Measurements from ENCODE around the gene KBTBD6. TPM values are rescaled to one million over a fixed set of nuclear protein-coding genes. Genes with fewer than 3 reads are reported as not detected.
A peak's percentile ranks its signal among the peaks of the same experiment; 100 is the strongest.

Gene KBTBD6
- total RNA-seq, 5 donors from 2014 or later (not counting 1 experiment from before 2014, with no cell fraction given), result 3.0 to 8.8 (median 7.8) TPM

DNA sequence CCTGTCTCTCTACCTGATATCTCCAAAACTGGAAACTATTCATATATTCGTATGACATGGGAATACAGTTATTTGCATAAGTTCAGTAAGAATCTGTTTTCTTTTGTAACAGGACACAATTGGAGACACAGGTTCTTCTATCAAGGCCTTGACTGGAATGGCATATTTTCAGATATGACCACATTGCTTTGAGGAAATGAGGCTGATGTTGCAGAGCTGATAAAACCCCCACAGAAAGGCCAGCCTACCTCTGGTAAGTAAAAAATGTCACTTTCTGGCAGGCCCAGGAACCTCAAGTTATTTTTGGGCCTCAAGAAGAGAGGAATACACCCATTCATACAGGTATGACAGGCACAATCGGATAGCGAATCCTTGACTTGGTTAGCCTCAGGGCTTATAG lies 29.5 kb upstream of the KBTBD6 start:
- Mint-ChIP-seq H3K4me3 (no peak overlapping the region), H3K27me3 (no peaks in the 10 kb centered on the region), H3K4me1 (peaks cover 0 to 5% (median 3%) of the 10 kb centered on the region in 3 donors), H3K36me3 (peaks cover 7% of the 10 kb centered on the region), H3K27ac (no peak overlapping the region), H3K9me3 (no peaks in the 10 kb centered on the region)
- Histone ChIP-seq H3K9me3 (no peaks in the 10 kb centered on the region), H3K4me3 (ENCODE audit: control insufficient read depth in 1 of 2, extremely low read depth in 1 of 2, low read length in 1 of 2) (no peak overlapping the region), H3K27ac (ENCODE audit: low read length) (no peak overlapping the region), H3K36me3 (ENCODE audit: control insufficient read depth in 2 of 2, extremely low read depth in 1 of 2, insufficient read depth in 1 of 2, low read length in 1 of 2) (peaks cover 0 to 2% of the 10 kb centered on the region in 2 donors), H3K4me1 (ENCODE audit: control insufficient read depth in 1 of 2, extremely low read depth in 1 of 2, insufficient read depth in 2 of 2, low read length in 2 of 2) (no peaks in the 10 kb centered on the region), H3K27me3 (replicated peaks in 1 of 2; ENCODE audit: control insufficient read depth in 2 of 2, extremely low read depth in 1 of 2, insufficient read depth in 2 of 2, low read length in 1 of 2) (no peaks in the 10 kb centered on the region)
- ChIA-PET CTCF (no interaction called here), POLR2A (no interaction called here)
- WGBS (ENCODE audit: insufficient coverage), result 100% methylated on average over 2 of the region's 3 CpGs
- DNase-seq (no peak), ATAC-seq (replicated peaks in 1 of 4) (no peak)

DNA sequence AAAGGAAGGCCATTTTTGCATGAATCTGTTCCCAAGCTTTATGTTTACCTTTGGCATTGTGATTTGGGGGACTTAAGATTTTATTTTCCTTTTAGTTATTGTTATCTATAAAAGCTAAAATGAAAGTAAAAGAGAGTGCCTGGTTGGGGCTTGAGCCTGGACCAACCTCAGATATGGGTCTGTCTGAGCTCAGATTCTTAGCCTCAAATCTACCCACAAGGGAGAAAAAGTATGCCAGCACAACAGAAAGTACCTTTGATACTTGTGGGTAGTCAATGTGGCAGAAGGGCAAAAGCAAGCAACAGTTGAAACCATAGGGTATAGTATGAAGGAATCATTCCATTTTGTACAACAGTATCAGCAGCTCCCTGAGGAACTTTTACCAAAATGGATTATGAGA lies 26.6 kb upstream of the KBTBD6 start:
- H3K4me1 Mint-ChIP-seq, result peaks cover 0 to 5% (median 3%) of the 10 kb centered on the region in 3 donors
- H3K4me3 Mint-ChIP-seq, result no peak overlapping the region
- no peak for DNase-seq
- H3K4me3 ChIP-seq (ENCODE audit: control insufficient read depth in 1 of 2, extremely low read depth in 1 of 2, low read length in 1 of 2), result no peak overlapping the region
- no peaks in the 10 kb centered on the region for H3K4me1 ChIP-seq (ENCODE audit: control insufficient read depth in 1 of 2, extremely low read depth in 1 of 2, insufficient read depth in 2 of 2, low read length in 2 of 2)
- no peak for ATAC-seq (replicated peaks in 1 of 4)
- no peak overlapping the region for H3K27ac ChIP-seq (ENCODE audit: low read length)
- peak overlapping the region in 1 of 2 donors; percentile 46 for H3K27ac Mint-ChIP-seq
- no peaks in the 10 kb centered on the region for H3K36me3 Mint-ChIP-seq
- H3K9me3 Mint-ChIP-seq, result no peaks in the 10 kb centered on the region
- H3K36me3 ChIP-seq (ENCODE audit: control insufficient read depth in 2 of 2, extremely low read depth in 1 of 2, insufficient read depth in 1 of 2, low read length in 1 of 2), result peaks cover 0 to 2% of the 10 kb centered on the region in 2 donors
- POLR2A ChIA-PET, result no interaction called here
- no peaks in the 10 kb centered on the region for H3K27me3 ChIP-seq (replicated peaks in 1 of 2; ENCODE audit: control insufficient read depth in 2 of 2, extremely low read depth in 1 of 2, insufficient read depth in 2 of 2, low read length in 1 of 2)
- no peaks in the 10 kb centered on the region for H3K9me3 ChIP-seq
- CTCF ChIA-PET, result no interaction called here
- no peaks in the 10 kb centered on the region for H3K27me3 Mint-ChIP-seq

DNA sequence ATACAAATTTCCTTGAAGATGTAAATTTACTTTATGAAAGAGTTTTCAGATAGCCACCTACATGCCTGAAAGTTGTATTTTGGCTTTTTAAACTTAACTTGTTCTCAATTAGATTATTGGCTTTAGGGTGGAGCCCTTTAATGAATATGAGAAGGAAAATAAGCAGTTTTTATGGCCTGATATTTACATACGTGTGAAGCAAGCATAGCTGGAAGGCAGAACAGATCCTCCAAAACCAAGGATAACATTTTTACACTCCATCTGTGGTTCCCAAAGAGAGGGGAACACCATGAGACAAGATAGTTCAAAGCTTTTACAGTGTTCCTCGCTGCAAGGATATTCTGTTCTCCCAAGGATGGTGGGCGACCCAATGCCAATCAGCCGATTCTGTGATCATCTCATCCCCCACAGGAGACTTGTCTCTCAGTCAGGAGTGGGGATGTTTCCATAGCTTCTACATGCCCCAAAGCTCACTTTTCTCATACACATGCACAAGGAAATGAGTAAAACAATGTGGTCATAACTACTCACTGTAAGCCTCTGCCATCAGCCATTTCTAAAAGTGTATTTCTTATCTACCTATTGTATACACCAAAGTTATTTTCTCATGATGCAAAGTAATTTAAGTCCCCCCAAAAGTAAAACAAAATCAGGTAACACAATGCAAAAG lies 24.6 kb upstream of the KBTBD6 start:
- no peak overlapping the region for H3K27ac Mint-ChIP-seq
- CTCF ChIA-PET, result no interaction called here
- WGBS (ENCODE audit: insufficient coverage), result 100% methylated on average over 2 of the region's 4 CpGs

DNA sequence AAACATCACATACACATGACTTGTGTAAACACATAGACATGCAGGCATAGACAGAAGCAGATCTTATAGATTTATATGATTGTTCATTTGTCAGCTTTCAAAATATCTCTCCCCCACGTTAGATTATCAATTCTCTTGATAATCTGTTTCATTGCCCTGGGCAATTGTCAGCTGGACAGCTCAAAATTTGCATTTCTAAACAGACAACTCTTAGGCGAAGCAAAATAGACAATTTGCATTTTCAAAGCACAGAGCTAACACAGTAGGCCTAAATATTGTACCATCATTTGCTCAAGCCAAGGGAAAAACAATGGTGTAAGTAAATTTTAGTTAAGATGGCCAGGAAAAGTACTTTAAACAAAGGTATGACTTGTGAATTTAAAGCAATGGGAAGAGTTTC lies 24.0 kb upstream of the KBTBD6 start:
- H3K36me3 Mint-ChIP-seq, result peaks cover 10% of the 10 kb centered on the region
- Histone ChIP-seq H3K4me3 (ENCODE audit: control insufficient read depth in 1 of 2, extremely low read depth in 1 of 2, low read length in 1 of 2) (no peak overlapping the region), H3K4me1 (ENCODE audit: control insufficient read depth in 1 of 2, extremely low read depth in 1 of 2, insufficient read depth in 2 of 2, low read length in 2 of 2) (no peaks in the 10 kb centered on the region), H3K36me3 (ENCODE audit: control insufficient read depth in 2 of 2, extremely low read depth in 1 of 2, insufficient read depth in 1 of 2, low read length in 1 of 2) (no peaks in the 10 kb centered on the region), H3K9me3 (no peaks in the 10 kb centered on the region), H3K27me3 (replicated peaks in 1 of 2; ENCODE audit: control insufficient read depth in 2 of 2, extremely low read depth in 1 of 2, insufficient read depth in 2 of 2, low read length in 1 of 2) (no peaks in the 10 kb centered on the region), H3K27ac (ENCODE audit: low read length) (no peak overlapping the region)
- peaks cover 0 to 5% (median 3%) of the 10 kb centered on the region in 3 donors for H3K4me1 Mint-ChIP-seq
- 83% methylated on average over 1 of the region's 2 CpGs for WGBS (ENCODE audit: insufficient coverage)
- POLR2A ChIA-PET, result no interaction called here
- DNase-seq, result no peak
- no peak for ATAC-seq (replicated peaks in 1 of 4)
- CTCF ChIA-PET, result interaction anchor here in 1 of 2 donors (0.6 kb wide), 1 partner anchor 1273 kb away, joined by 4 read pairs; no protein-coding TSS in a partner anchor
- no peak overlapping the region for H3K27ac Mint-ChIP-seq
- no peak overlapping the region for H3K4me3 Mint-ChIP-seq
- H3K9me3 Mint-ChIP-seq, result peaks cover 4 to 11% (median 11%) of the 10 kb centered on the region in 3 donors
- no peaks in the 10 kb centered on the region for H3K27me3 Mint-ChIP-seq

More for the DNA sequence above, 24.6 kb upstream of the KBTBD6 start:
- ATAC-seq (replicated peaks in 1 of 4), result no peak
- H3K27me3 ChIP-seq (replicated peaks in 1 of 2; ENCODE audit: control insufficient read depth in 2 of 2, extremely low read depth in 1 of 2, insufficient read depth in 2 of 2, low read length in 1 of 2), result no peaks in the 10 kb centered on the region
- H3K9me3 ChIP-seq, result no peaks in the 10 kb centered on the region
- peaks cover 0 to 5% (median 3%) of the 10 kb centered on the region in 3 donors for H3K4me1 Mint-ChIP-seq
- H3K4me3 ChIP-seq (ENCODE audit: control insufficient read depth in 1 of 2, extremely low read depth in 1 of 2, low read length in 1 of 2), result no peak overlapping the region
- H3K27ac ChIP-seq (ENCODE audit: low read length), result no peak overlapping the region
- H3K27me3 Mint-ChIP-seq, result no peaks in the 10 kb centered on the region
- no peaks in the 10 kb centered on the region for H3K4me1 ChIP-seq (ENCODE audit: control insufficient read depth in 1 of 2, extremely low read depth in 1 of 2, insufficient read depth in 2 of 2, low read length in 2 of 2)
- H3K9me3 Mint-ChIP-seq, result peaks cover 0 to 5% (median 5%) of the 10 kb centered on the region in 3 donors
- DNase-seq, result no peak
- POLR2A ChIA-PET, result no interaction called here
- no peaks in the 10 kb centered on the region for H3K36me3 ChIP-seq (ENCODE audit: control insufficient read depth in 2 of 2, extremely low read depth in 1 of 2, insufficient read depth in 1 of 2, low read length in 1 of 2)
- H3K36me3 Mint-ChIP-seq, result peaks cover 5% of the 10 kb centered on the region
- H3K4me3 Mint-ChIP-seq, result no peak overlapping the region

DNA sequence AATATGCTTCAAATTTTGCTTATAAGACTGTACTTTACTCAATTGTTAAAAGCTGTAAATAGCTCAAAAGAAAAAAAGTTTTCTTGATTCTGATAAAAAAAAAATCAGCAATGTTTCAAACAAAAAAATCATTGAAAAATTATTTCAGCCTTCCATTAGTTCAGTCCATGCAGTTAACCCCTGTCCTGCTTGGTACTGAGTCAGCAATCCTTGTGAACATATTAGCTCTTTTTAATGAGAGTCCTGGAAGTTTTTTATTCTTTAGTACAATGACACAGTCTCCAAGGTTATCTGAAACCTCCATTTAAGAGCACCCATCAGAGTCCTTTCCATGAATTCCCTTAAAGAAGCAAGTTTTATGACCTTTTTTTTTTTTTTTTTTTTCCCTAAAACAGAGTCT lies 21.4 kb upstream of the KBTBD6 start:
- ATAC-seq (replicated peaks in 1 of 4), result no peak
- H3K27ac Mint-ChIP-seq, result no peak overlapping the region
- ChIA-PET POLR2A (interaction anchor here in 1 of 2 donors (0.6 kb wide), 1 partner anchor 777 kb away, joined by 4 read pairs; no protein-coding TSS in a partner anchor), CTCF (no interaction called here)
- no peak overlapping the region for H3K4me3 Mint-ChIP-seq
- H3K36me3 Mint-ChIP-seq, result peaks cover 36% of the 10 kb centered on the region
- H3K36me3 ChIP-seq (ENCODE audit: control insufficient read depth in 2 of 2, extremely low read depth in 1 of 2, insufficient read depth in 1 of 2, low read length in 1 of 2), result no peaks in the 10 kb centered on the region
- H3K27me3 Mint-ChIP-seq, result no peaks in the 10 kb centered on the region
- H3K4me3 ChIP-seq (ENCODE audit: control insufficient read depth in 1 of 2, extremely low read depth in 1 of 2, low read length in 1 of 2), result no peak overlapping the region
- H3K4me1 ChIP-seq (ENCODE audit: control insufficient read depth in 1 of 2, extremely low read depth in 1 of 2, insufficient read depth in 2 of 2, low read length in 2 of 2), result no peaks in the 10 kb centered on the region
- H3K27ac ChIP-seq (ENCODE audit: low read length), result no peak overlapping the region
- H3K9me3 ChIP-seq, result peaks cover 9% of the 10 kb centered on the region
- DNase-seq, result no peak
- H3K4me1 Mint-ChIP-seq, result peaks cover 0 to 3% (median 2%) of the 10 kb centered on the region in 3 donors
- H3K9me3 Mint-ChIP-seq, result peaks cover 18 to 36% (median 33%) of the 10 kb centered on the region in 3 donors
- no peaks in the 10 kb centered on the region for H3K27me3 ChIP-seq (replicated peaks in 1 of 2; ENCODE audit: control insufficient read depth in 2 of 2, extremely low read depth in 1 of 2, insufficient read depth in 2 of 2, low read length in 1 of 2)

DNA sequence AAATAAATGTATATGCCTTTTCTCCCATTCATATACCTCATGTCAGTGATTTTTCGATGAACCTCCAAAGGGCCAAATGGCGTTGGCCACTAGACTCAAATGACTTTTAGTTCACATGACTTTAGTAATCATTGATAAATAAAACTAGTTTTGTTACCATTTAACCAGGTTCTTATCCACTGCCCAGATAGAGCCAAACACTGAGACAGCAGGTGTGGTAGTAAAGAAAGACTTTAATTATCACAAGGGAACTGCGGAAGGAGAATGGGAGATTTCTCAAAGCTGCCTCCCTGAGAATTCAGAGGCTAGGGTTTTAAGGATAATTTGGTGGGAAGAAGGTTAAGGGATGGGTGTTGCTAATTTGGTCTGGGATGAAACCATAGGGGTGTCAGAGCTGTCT lies 19.4 kb upstream of the KBTBD6 start:
- H3K27me3 Mint-ChIP-seq, result no peaks in the 10 kb centered on the region
- peaks cover 52% of the 10 kb centered on the region for H3K36me3 Mint-ChIP-seq
- peaks cover 23 to 52% (median 46%) of the 10 kb centered on the region in 3 donors for H3K9me3 Mint-ChIP-seq
- Histone ChIP-seq H3K36me3 (ENCODE audit: control insufficient read depth in 2 of 2, extremely low read depth in 1 of 2, insufficient read depth in 1 of 2, low read length in 1 of 2) (no peaks in the 10 kb centered on the region), H3K9me3 (peaks cover 9% of the 10 kb centered on the region), H3K4me3 (ENCODE audit: control insufficient read depth in 1 of 2, extremely low read depth in 1 of 2, low read length in 1 of 2) (no peak overlapping the region), H3K4me1 (ENCODE audit: control insufficient read depth in 1 of 2, extremely low read depth in 1 of 2, insufficient read depth in 2 of 2, low read length in 2 of 2) (no peaks in the 10 kb centered on the region), H3K27me3 (replicated peaks in 1 of 2; ENCODE audit: control insufficient read depth in 2 of 2, extremely low read depth in 1 of 2, insufficient read depth in 2 of 2, low read length in 1 of 2) (no peaks in the 10 kb centered on the region), H3K27ac (ENCODE audit: low read length) (no peak overlapping the region)
- DNase-seq, result no peak
- ChIA-PET POLR2A (no interaction called here), CTCF (no interaction called here)
- no peak overlapping the region for H3K4me3 Mint-ChIP-seq
- no peak overlapping the region for H3K27ac Mint-ChIP-seq
- H3K4me1 Mint-ChIP-seq, result no peaks in the 10 kb centered on the region
- ATAC-seq (replicated peaks in 1 of 4), result no peak
- 83% methylated on average over 1 of the region's 3 CpGs for WGBS (ENCODE audit: insufficient coverage)

Data from T-cell (primary cell).